ENCODE results near the gene PAPOLB.

Gene PAPOLB

GRCh38 chr7:4876586-4876985 is 14.8 kb upstream of the PAPOLB start:
- FAIRE-seq: no peak

DNA sequence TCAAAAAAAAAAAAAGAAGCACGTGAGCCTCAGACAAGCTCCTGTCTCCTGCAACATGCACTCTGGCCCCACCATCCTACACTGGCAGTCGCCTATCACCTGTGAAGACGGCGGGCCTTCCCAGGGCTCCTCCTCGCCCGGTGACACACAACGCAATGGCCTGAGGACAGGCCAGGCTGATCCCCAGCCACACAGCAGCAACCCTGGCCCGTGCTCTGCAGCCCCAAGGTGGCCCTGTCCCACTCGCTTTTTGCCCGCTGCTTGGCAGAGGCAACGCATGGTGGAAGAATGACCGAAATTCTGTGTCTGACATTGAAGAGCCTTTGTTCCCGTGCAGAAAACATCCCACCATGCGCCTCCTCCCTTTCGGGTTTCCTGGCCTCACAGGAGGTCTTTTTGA is 13.6 kb upstream of the PAPOLB start:
- no peak for FAIRE-seq

DNA sequence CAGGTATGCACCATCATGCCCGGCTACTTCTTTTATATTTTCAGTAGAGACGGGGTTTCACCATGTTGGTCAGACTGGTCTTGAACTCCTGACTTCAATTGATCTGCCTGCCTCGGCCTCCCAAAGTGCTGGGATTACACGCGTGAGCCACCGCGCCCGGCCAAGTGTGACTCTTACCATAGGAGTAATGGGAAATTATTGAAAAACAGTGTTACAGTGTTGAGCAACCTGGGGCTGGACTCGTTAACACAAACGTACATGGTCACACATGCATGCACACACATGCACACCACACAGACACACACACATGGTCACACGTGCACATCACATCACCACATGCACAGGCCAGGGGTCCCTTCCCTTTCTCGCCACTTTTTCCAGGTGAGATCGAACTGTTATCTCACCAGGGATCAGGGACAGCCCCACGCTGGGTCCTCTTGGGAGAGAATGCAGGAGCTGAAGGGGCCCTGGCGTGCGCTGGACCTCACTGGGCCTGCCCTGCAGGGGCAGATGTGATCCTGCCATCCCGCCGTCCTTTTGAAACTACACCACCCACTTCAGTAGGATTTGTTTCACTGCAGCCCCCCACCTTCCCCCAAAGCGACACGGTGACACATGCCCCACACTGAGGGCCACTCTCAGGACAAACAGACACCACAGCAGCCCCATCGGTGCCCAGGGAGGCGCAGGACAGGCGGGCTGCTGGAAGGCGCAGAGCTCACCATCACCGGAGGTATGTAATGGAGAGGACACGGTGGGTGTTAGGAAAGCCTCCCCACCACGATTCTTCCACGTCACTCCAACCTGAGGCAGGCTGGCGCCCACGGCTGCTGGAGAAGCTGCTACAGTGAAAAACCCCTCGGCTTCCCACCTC is 11.5 kb upstream of the PAPOLB start:
- no peak for FAIRE-seq

DNA sequence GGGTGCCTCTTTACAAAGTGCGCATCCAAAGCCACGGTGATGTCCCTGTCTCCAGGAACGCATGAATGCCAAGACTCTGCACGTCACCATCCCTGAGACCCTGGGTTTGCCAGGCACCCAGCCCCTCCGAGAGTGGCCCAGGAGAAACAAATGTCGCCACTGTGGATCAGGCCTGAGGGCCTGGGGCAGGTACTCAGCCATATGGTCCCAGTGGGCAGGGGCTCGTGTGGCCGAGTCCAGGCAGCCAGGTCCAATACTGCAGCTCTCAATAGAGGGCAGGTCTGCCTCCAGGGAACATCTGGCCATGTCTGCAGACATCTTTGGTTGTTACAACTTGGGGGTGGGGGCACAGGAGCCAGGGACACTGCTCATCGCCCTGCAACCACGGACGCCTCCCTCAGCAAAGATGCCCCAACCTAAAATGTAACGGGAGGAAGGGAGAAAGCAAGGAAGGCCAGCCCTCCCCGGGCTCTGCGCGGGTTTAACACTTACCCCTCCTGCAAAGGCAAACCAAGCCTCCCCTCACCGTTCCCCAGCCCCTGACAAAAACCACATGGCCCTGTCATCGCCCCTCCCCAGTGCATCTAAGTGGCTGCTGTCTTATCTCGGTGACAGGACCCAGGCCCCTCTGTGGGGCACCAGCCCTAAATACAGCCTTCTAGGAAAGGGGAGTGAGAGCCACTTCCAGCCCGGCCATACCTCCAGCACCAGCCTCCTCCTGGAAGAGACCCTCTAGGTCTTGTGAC is 10.3 kb upstream of the PAPOLB start:
- FAIRE-seq: no peak

- no peak for FAIRE-seq
These were observed 9.3 kb upstream of the PAPOLB start for GRCh38 chr7:4871056-4871680.

GRCh38 chr7:4868493-4868892 is 6.7 kb upstream of the PAPOLB start:
- FAIRE-seq: no peak

DNA sequence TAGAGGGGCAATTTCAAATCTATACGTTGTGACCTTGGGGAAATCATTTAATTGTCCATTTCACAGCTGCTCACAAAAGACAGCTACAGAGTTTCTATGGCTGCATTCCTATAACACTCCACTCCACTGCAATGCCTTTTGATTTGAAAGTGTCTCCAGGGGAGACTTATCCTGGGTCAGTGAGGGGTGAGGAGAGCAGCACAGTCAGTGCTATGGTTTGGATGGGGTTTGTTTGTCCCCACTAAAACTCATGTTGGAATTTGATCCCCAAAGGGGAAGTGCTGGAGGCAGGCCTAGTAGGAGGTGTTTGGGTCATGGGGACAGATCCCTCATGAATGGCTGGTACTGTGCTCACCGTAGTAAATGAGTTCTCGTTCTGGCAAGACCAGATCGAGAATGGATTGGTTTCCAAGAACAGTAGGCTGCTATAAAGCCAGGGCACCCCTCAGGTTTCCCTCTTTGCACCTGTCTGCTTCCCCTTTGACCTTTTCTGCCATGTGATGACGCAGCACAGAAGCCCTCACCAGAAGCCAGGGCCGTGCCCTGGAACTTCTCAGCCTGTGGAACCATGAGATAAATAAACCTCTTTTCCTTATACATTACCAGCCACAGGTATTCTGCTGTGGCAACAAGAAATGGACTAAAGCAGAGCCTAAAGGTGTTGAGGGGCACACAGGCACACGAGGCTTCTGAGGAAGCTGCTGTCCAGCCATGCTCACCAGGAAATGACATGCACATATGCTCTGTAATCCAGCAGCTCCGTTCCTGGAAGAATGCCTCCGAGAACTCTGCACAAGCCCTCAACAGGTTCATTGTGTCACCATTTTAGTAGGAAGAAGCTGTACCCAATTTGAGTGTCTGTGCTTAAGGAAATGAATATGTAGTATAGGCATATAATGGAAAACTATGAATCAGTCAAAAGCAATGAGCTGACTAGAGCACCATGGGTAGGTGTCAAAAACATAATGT is 5.0 kb upstream of the PAPOLB start:
- no peak for FAIRE-seq

DNA sequence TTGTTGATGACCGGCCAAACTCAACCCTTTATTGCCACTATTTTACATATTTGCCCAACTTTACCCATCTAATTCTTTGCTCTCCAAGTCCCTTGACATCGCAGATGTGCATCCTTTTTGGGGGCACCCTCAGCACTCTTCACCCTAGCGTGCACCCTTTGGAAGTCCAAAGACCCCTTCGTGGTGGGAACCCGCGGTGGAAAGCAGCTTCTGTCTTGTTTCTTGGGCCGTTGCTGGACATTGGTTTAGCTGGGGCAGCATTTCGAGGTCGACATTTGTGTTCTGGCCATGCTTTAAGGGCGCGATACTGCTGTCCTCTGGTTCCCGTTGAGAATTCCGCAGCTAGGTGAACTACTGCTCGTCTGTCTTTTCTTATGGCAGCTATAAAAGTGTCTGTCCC is 326 bp upstream of the PAPOLB start:
- no peak for FAIRE-seq

DNA sequence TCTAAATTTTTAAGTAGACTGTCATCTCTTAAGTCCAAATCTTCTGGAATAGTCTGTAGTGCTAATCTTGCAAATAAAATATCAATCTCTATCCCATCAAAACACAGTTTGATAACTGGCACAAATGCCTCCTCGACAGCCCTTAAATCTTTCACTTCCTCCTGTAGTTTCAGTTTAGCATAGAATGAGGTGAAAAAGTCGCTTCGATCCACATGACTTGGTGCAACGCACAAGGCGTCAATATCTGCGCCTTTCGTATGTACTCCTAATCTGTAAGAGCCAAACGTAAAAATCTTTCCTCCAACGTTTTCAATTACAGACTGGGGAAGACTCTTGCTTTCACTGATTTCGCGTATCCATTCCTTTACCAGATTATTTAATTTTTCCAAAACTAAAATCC is 603 bp downstream of the PAPOLB start:
- FAIRE-seq: no peak

GRCh38 chr7:4857189-4857588 is 4.6 kb downstream of the PAPOLB start:
- no peak for FAIRE-seq

DNA sequence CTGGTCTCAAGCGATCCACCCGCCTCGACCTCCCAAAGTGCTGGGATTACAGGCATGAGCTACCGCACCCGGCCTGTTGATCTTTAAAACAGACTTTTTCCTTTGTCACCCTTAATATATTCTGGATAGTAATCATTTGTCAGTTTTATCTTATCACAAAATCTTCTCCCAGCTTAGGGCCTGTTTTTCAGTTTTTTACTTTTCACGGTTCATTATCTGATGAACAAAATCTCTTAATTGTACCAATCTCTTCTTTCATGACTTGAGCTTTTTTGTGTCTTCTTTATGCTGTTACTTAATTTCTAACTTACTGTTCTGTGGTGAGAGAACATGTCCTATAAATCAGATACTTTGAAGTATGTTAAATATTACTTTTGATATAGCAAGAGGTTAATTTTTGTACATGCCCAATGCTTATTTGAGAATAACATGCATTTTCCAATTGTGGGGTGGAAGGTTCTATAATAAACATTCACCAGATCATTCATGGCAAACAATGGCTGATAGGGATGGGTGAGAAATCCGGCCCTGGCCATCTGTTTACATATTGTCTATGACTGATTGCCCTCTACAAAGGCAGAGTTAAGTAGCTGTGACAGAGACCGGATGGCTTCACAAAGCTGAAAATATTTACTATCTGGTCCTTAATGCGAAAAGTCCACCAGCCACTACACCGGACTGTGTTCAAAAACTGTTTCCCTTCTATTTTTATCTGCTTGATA is 5.3 kb downstream of the PAPOLB start:
- FAIRE-seq: no peak

- FAIRE-seq: no peak
These were observed 6.9 kb downstream of the PAPOLB start for GRCh38 chr7:4854916-4855315.

DNA sequence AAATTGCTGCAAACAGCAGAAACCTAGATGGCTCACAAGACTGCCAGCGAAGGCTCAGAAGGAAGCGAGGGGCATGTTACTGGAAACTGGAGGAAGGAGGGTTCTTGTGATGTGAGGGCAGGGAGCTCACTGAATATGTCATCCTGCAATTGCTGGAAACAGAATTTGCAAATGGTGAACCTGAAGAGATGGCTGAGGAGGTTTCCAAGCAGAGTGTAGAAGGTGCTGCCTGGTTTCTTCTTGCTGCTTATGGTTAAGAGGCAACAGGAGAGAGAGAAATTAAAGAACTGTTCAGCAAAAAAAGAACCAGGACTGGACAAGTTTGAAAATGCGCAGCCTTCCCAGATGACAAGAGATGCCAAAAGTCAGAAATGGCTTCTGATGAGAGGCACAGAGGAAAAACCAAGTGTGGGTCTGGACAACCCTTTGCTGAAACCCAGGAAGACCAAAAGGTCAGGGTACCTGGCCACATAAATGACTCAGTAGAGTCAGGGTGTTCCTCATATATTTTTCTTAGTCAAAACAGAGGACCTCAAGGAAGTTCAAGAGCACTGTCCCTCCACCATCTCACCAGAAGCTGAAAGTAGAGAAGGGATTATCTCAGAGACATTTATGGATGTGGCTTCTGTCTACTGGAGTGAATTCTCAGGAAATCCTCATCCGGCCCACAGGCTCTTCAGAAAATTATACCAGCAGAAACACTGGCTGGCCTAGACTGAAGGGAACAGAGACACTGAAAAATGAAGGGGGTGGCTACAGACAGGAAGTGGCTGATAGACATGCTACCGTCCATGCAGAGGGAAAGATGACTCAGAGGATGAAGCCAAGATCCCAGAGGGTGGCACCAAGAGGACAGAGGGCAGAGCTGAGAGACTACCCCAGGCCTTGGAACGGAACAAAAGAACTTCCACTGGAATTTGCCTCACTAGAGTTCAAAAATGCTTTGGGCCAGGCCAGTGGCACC is 10.1 kb downstream of the PAPOLB start:
- FAIRE-seq: no peak

DNA sequence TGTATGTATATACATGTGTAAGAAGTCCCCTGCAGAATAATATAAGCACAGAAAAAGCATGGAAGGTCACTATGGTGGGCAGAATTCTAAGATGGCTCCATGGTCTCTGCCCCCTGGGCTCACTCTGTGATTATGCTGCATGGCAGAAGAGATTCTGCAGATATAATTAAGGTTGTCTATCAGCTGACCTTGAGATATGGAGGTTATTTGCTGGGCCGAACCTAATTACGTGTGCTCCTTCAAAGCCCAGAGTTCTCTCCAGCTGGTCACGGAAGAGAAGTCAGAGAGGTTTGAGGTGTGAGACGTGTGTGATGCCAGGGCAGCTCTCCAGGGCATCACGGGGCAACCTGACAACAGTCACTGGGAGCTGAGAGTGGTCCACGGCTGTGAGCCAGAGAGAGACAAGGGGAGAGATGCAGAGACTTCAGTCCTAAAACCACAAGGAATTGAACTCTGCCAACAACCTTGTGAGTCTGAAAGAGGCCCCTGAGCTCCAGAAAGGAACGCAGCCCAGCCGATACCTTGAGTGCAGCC is 11.5 kb downstream of the PAPOLB start:
- no peak for FAIRE-seq

- no peak for FAIRE-seq
These were observed 12.4 kb downstream of the PAPOLB start for GRCh38 chr7:4849390-4849789.

DNA sequence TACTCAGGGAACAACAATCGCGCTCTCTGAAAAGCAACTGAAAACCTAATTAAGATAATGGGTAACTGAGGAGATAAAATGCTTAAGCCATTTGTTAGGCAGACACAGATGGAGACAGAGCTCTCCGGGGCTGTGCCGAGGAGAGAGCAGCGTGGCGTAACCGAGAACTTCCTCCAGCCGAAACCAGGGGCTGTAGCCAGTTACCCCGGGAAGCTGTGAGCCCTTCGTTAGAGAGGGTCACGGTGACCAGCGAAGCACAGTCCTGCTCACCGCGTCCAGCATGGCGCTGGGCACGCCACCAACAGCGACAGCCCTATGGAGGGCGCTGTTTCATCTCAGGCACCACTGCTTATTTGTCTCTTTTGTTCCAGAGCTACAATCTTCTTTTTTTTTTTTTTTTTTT is 16.1 kb downstream of the PAPOLB start:
- FAIRE-seq: no peak

GRCh38 chr7:4842319-4843064 is 19.3 kb downstream of the PAPOLB start:
- FAIRE-seq: no peak

DNA sequence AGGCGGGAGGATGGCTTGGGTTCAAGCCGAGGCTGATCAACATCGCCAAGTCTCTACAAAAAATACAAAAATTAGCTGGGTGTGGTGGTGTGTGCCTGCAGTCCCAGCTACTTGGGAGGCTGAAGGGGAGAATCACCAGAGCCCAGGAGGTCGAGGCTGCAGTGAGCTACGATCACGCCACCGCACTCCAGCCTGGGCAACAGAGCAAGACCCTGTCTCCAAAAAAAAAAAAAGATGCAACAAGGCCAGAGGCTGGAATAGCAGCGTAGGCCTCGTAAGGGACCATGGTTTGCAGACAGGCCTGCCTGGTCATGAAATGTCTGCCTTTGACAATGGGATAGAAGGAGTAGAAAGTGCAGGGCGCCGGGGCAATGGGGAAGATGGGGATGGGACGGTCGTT is 20.0 kb downstream of the PAPOLB start:
- FAIRE-seq: no peak

- no peak for FAIRE-seq
These were observed 20.6 kb downstream of the PAPOLB start for GRCh38 chr7:4841007-4841784.

Measured in A204.1 (cell line).